AML-193 (cell line): ENCODE measurements around the gene TFAP2A.
A peak's percentile ranks its signal among the peaks of the same experiment; 100 is the strongest.

Source experiments
- DNase-seq, 2 experiments: peaks; one replicate each; lab custom pipeline; 2025; lab: John Stamatoyannopoulos, UW

TFAP2A gene

GRCh38 chr6:10425975-10426780 is 11.3 kb upstream of the TFAP2A start:
- no peak for DNase-seq

- DNase-seq: no peak
Observed at GRCh38 chr6:10425176-10425974, 10.5 kb upstream of the TFAP2A start.

GRCh38 chr6:10424040-10424439 is 9.2 kb upstream of the TFAP2A start:
- DNase-seq: no peak

GRCh38 chr6:10422737-10423034 is 7.8 kb upstream of the TFAP2A start:
- DNase-seq: no peak

- no peak for DNase-seq
Observed at GRCh38 chr6:10421921-10422736, 7.3 kb upstream of the TFAP2A start.

- DNase-seq: no peak
Observed at GRCh38 chr6:10421158-10421920, 6.5 kb upstream of the TFAP2A start.

- no peak for DNase-seq
Observed at GRCh38 chr6:10420546-10421157, 5.8 kb upstream of the TFAP2A start.

GRCh38 chr6:10419749-10420545 is 5.1 kb upstream of the TFAP2A start:
- DNase-seq: no peak

- DNase-seq: no peak
Observed at GRCh38 chr6:10418862-10419748, 4.2 kb upstream of the TFAP2A start.

- DNase-seq: no peak
Observed at GRCh38 chr6:10418361-10418861, 3.5 kb upstream of the TFAP2A start.

- no peak for DNase-seq
Observed at GRCh38 chr6:10417681-10418104, 2.8 kb upstream of the TFAP2A start.

- DNase-seq: no peak
Observed at GRCh38 chr6:10416863-10417641, 2.2 kb upstream of the TFAP2A start.

GRCh38 chr6:10416516-10416862 is 1.6 kb upstream of the TFAP2A start:
- no peak for DNase-seq

- DNase-seq: no peak
Observed at GRCh38 chr6:10415617-10416480, 975 bp upstream of the TFAP2A start.

GRCh38 chr6:10413850-10414738 is 780 bp downstream of the TFAP2A start:
- DNase-seq: peak; percentile 54 to 75

- no peak for DNase-seq
Observed at GRCh38 chr6:10413262-10413849, 1.5 kb downstream of the TFAP2A start.
